K562 (cell line): ENCODE results near the gene GLB1L2. TPM values are rescaled to one million over a fixed set of nuclear protein-coding genes. Genes with fewer than 3 reads are reported as not detected.

Source experiments
- ATAC-seq: fragments of 200-7000 bp; cut with Tn5 transposase; 3 replicates; pipeline ENCODE4 v1.9.1; 2020; ENCODE audit warnings: moderate library complexity
- BruUV-seq: library from RNA; stranded (reverse); fragments of 400-500 nt; replicated peaks from 2 replicates; lab custom pipeline; 2021; lab: Mats Ljungman, UMichigan
- CTCF ChIA-PET: fragments of 300-600 bp; formaldehyde crosslinking; extraction: SDS; loops from one replicate; lab custom pipeline; 2021; ENCODE audit warnings: low intra/inter-chr PET ratio; lab: Yijun Ruan, JAX
- POLR2A ChIA-PET: fragments of 300-600, 350-650 bp; sonication (Branson Sonifier 250); formaldehyde crosslinking; extraction: SDS; loops from one replicate; lab custom pipeline; 2021; ENCODE audit warnings: antibody characterized with exemption, inconsistent platforms; lab: Yijun Ruan, JAX
- DNase-seq, 4 experiments: peaks; one replicate each; pipeline versions ENCODE4 v3.0.0 to v3.0.0-alpha.2; 2011 to 2018; ENCODE audit warnings: low spot score in 3 of 4, mixed read lengths in 3 of 4; ENCODE audit errors: extremely low read depth in 1 of 4
- FAIRE-seq: peaks from 2 replicates; lab custom pipeline; 2011; peaks lifted over from hg19 to GRCh38; lab: Jason Lieb, UNC
- H2AFZ ChIP-seq: 2 replicates; pipeline ENCODE4 v1.6.0; 2011; ENCODE audit warnings: low read depth, low read length, control low read depth, inconsistent platforms
- H3K27ac ChIP-seq: fragments of 200-600 bp; 3 replicates; pipeline ENCODE4 v1.8.0; 2011; ENCODE audit warnings: low read depth, mild to moderate bottlenecking, control low read depth, inconsistent platforms, low read length, moderate library complexity, mixed read lengths; ENCODE audit errors: extremely low read depth
- H3K27me3 ChIP-seq, 2 experiments: fragments of 300-600 bp in 1 of 2; 2 replicates in 1 of 2; 3 replicates in 1 of 2; pipeline versions ENCODE4 v1.6.0 to v1.8.0; 2011; ENCODE audit warnings: inconsistent platforms in 2 of 2, low read length in 2 of 2, mild to moderate bottlenecking in 1 of 2, mixed read lengths in 1 of 2, moderate library complexity in 1 of 2; ENCODE audit not compliant: control insufficient read depth in 2 of 2, insufficient read depth in 2 of 2
- H3K36me3 ChIP-seq: fragments of 300-600 bp; 3 replicates; pipeline ENCODE4 v1.8.0; 2011; ENCODE audit warnings: mild to moderate bottlenecking, low read length, inconsistent platforms; ENCODE audit not compliant: control insufficient read depth, insufficient read depth
- H3K4me1 ChIP-seq, 2 experiments: fragments of 200-600 bp in 1 of 2; replicated peaks in 1 of 2; 2 replicates in 1 of 2; 3 replicates in 1 of 2; pipeline versions ENCODE4 v1.5.1 to v1.8.0; 2011; ENCODE audit warnings: inconsistent platforms in 2 of 2, low read length in 2 of 2, mild to moderate bottlenecking in 1 of 2, mixed read lengths in 1 of 2, moderate library complexity in 1 of 2; ENCODE audit not compliant: control insufficient read depth in 2 of 2, insufficient read depth in 2 of 2
- H3K4me2 ChIP-seq: 2 replicates; pipeline ENCODE4 v1.6.1; 2011; ENCODE audit warnings: low read length, control low read depth, inconsistent platforms, mixed read lengths; ENCODE audit not compliant: insufficient read depth
- H3K4me3 ChIP-seq: fragments of 200-600 bp; sonication (generic), shearing (Covaris generic); 2 replicates; pipeline ENCODE4 v1.5.1; 2016; ENCODE audit warnings: control low read depth, inconsistent platforms
- H3K79me2 ChIP-seq: fragments of 200-600 bp; 3 replicates; pipeline ENCODE4 v1.8.0; 2011; ENCODE audit warnings: low read length, inconsistent platforms; ENCODE audit not compliant: control insufficient read depth, insufficient read depth
- H3K9ac ChIP-seq, 2 experiments: 2 replicates each; pipeline versions ENCODE4 v1.6.0 to v1.6.1; 2011; ENCODE audit warnings: low read depth in 2 of 2, low read length in 2 of 2, control low read depth in 1 of 2, inconsistent platforms in 1 of 2, mild to moderate bottlenecking in 1 of 2, mixed read lengths in 1 of 2; ENCODE audit not compliant: insufficient read depth in 1 of 2
- H3K9me1 ChIP-seq: one replicate; pipeline ENCODE4 v1.6.0; 2011; ENCODE audit warnings: inconsistent platforms, mild to moderate bottlenecking, low read length, moderate library complexity; ENCODE audit not compliant: control insufficient read depth, insufficient read depth
- H3K9me3 ChIP-seq: replicated peaks from 2 replicates; pipeline ENCODE4 v1.5.1; 2011; ENCODE audit warnings: low read depth, low read length, inconsistent platforms; ENCODE audit not compliant: control insufficient read depth, insufficient read depth
- H4K20me1 ChIP-seq: replicated peaks from 2 replicates; pipeline ENCODE4 v1.6.1; 2011; ENCODE audit warnings: low read length, inconsistent platforms, mixed read lengths; ENCODE audit not compliant: control insufficient read depth, insufficient read depth
- CUX1 ChIP-seq: fragments of 200-800 bp; sonication (Bioruptor generic); IDR thresholded peaks from 2 replicates; pipeline ENCODE4 v1.6.1; 2016; ENCODE audit warnings: missing genetic modification characterization, missing compliant biosample characterization
- ZKSCAN3 ChIP-seq: fragments of 250-450 bp; sonication (Bioruptor Pico); IDR thresholded peaks from 2 replicates; pipeline ENCODE4 v1.4.0; 2020
- WGBS: fragments of 100-300 bp; shearing (Covaris generic); methylation state at CpG from one replicate; pipeline ENCODE4 v1.1.6; 2016; ENCODE audit warnings: low coverage, mixed read lengths; ENCODE audit not compliant: insufficient coverage; ENCODE audit errors: missing lambda C conversion rate; 5-methylcytosine and 5-hydroxymethylcytosine counted together
- in situ Hi-C: fragments of 300-500 bp; cut with MboI; formaldehyde crosslinking; loops from 4 replicates; pipeline ENCODE4 v1.15.0; 2018; ENCODE audit warnings: inconsistent platforms, mixed read lengths
- intact Hi-C: fragments of 100-400 bp; cut with micrococcal nuclease; formaldehyde crosslinking; loops from 2 replicates; pipeline ENCODE4 v1.14.2; 2022
- polyA plus RNA-seq, 8 experiments: library from polyadenylated mRNA; depleted of rRNA in 4 of 8; stranded (reverse) in 5 of 8; unstranded in 3 of 8; fragments of >200 nt; fragmentation: Nextera tagmentation in 2 of 8; fragmentation: Illumina TruSeq in 1 of 8; extraction: Ambion mirVana in 2 of 8; extraction: Trizol in 1 of 8; gene quantifications; 2 replicates each; pipeline versions ENCODE4 v1.2.1 to v1.2.3, GENCODE V29; 2011 to 2014; ENCODE audit warnings: inconsistent platforms in 1 of 8, missing spikeins in 1 of 8
- total RNA-seq, 7 experiments: library from RNA; depleted of rRNA in 6 of 7; stranded (reverse); fragments of >200 nt in 6 of 7; fragmentation: Illumina TruSeq in 2 of 7; extraction: Trizol in 2 of 7; gene quantifications; 2 replicates each; pipeline versions ENCODE4 v1.2.1 to v1.2.3, GENCODE V29; 2011 to 2021; ENCODE audit warnings: low replicate concordance in 1 of 7
- TF ChIP-seq, protein P1 (sequence below), 2 experiments: fragments of 450-650 bp; formaldehyde crosslinking in 1 of 2; IDR thresholded peaks; 2 replicates each; pipeline versions ENCODE4 v1.4.0 to v1.6.1; 2014 to 2020; ENCODE audit warnings: mild to moderate bottlenecking in 2 of 2, borderline replicate concordance in 1 of 2, low read depth in 1 of 2

GLB1L2 gene
- total and polyA plus RNA-seq, 9 of the 15 experiments (the other 6 are each of a cell fraction or from before 2014, with no cell fraction given), result 0.84 to 21.4 (median 13.8) TPM

GRCh38 chr11:134387501-134387900 is 55.7 kb downstream of the GLB1L2 start:
- H3K9me1 ChIP-seq, result peaks cover 6% of the 10 kb centered on the region
- no peak for DNase-seq
- no peak overlapping the region for H3K27ac ChIP-seq
- no peak for ATAC-seq
- H3K9ac ChIP-seq, result no peak overlapping the region
- no peaks in the 10 kb centered on the region for H3K79me2 ChIP-seq
- no peak overlapping the region for H3K4me2 ChIP-seq
- peaks cover 9% of the 10 kb centered on the region; the same call in 1 of the 2 replicates for H4K20me1 ChIP-seq
- H3K27me3 ChIP-seq, result peaks cover 29 to 83% of the 10 kb centered on the region in 2 experiments
- intact Hi-C loops (no loop called here), in situ Hi-C loops (no loop called here)
- BruUV-seq, result no TSS peak
- H2AFZ ChIP-seq, result no peak overlapping the region
- H3K4me1 ChIP-seq, result no peaks in the 10 kb centered on the region
- H3K4me3 ChIP-seq, result no peak overlapping the region
- POLR2A ChIA-PET, result interaction anchor here (0.8 kb wide), 1 partner anchor 9 kb away, joined by 3 read pairs; no protein-coding TSS in a partner anchor
- 5% methylated on average over 13 of the region's 21 CpGs for WGBS
- no peaks in the 10 kb centered on the region for H3K36me3 ChIP-seq
- H3K9me3 ChIP-seq, result no peaks in the 10 kb centered on the region
- FAIRE-seq, result no peak
- CTCF ChIA-PET, result no interaction called here
- TF ChIP-seq, protein P1, sequence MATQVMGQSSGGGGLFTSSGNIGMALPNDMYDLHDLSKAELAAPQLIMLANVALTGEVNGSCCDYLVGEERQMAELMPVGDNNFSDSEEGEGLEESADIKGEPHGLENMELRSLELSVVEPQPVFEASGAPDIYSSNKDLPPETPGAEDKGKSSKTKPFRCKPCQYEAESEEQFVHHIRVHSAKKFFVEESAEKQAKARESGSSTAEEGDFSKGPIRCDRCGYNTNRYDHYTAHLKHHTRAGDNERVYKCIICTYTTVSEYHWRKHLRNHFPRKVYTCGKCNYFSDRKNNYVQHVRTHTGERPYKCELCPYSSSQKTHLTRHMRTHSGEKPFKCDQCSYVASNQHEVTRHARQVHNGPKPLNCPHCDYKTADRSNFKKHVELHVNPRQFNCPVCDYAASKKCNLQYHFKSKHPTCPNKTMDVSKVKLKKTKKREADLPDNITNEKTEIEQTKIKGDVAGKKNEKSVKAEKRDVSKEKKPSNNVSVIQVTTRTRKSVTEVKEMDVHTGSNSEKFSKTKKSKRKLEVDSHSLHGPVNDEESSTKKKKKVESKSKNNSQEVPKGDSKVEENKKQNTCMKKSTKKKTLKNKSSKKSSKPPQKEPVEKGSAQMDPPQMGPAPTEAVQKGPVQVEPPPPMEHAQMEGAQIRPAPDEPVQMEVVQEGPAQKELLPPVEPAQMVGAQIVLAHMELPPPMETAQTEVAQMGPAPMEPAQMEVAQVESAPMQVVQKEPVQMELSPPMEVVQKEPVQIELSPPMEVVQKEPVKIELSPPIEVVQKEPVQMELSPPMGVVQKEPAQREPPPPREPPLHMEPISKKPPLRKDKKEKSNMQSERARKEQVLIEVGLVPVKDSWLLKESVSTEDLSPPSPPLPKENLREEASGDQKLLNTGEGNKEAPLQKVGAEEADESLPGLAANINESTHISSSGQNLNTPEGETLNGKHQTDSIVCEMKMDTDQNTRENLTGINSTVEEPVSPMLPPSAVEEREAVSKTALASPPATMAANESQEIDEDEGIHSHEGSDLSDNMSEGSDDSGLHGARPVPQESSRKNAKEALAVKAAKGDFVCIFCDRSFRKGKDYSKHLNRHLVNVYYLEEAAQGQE (IDR thresholded peaks at IDR 0.05; ENCODE audit: borderline replicate concordance), result no peak
- TF ChIP-seq, protein P1 (CRISPR knock-in tag; IDR thresholded peaks at IDR 0.05; ENCODE audit: low read depth), result no peak
- no peak for TF ChIP-seq ZKSCAN3 (CRISPR knock-in tag)
- no peak for TF ChIP-seq CUX1 (CRISPR knock-in tag)
